Vagina (tissue), 2 donors: Measurements from ENCODE around the gene METTL1. TPM values are rescaled to one million over a fixed set of nuclear protein-coding genes. Genes with fewer than 3 reads are reported as not detected.

Experiments used
- DNase-seq, 2 donors: peaks; one replicate each; pipeline ENCODE4 v3.0.0-alpha.2; 2017; ENCODE audit errors: extremely low spot score in 2 of 2
- H3K27ac ChIP-seq: fragments of 200-600 bp; sonication (generic); one replicate; pipeline ENCODE4 v1.5.1; 2019
- H3K27me3 ChIP-seq: fragments of 200-600 bp; sonication (generic); one replicate; pipeline ENCODE4 v1.5.1; 2019
- H3K36me3 ChIP-seq, 2 donors: fragments of 200-600 bp; sonication (generic); one replicate each; pipeline ENCODE4 v1.5.1; 2017 to 2019
- H3K4me1 ChIP-seq: fragments of 200-600 bp; sonication (generic); one replicate; pipeline ENCODE4 v1.5.1; 2019
- H3K4me3 ChIP-seq, 2 donors: fragments of 200-600 bp; sonication (generic); 1 replicate in 1 of 2; 2 replicates in 1 of 2; pipeline ENCODE4 v1.5.1; 2016 to 2019
- H3K9me3 ChIP-seq: fragments of 200-600 bp; sonication (generic); one replicate; pipeline ENCODE4 v1.5.1; 2019
- POLR2A ChIP-seq, 2 donors: fragments of 450-650 bp; IDR thresholded peaks; one replicate each; pipeline ENCODE4 v1.6.1; 2017; ENCODE audit warnings: antibody characterized with exemption in 2 of 2, mild to moderate bottlenecking in 2 of 2, moderate library complexity in 2 of 2
- POLR2AphosphoS5 ChIP-seq, 2 donors: sonication (generic); formaldehyde crosslinking; IDR thresholded peaks; one replicate each; pipeline ENCODE4 v1.9.0; 2017; ENCODE audit warnings: antibody characterized with exemption in 2 of 2, mild to moderate bottlenecking in 2 of 2, low read depth in 1 of 2; ENCODE audit not compliant: insufficient read depth in 1 of 2
- intact Hi-C: fragments of 100-400 bp; cut with DNase I; formaldehyde crosslinking; loops from one replicate; pipeline ENCODE4 v1.15.1; 2023
- total RNA-seq: library from RNA; depleted of rRNA; stranded (reverse); fragments of >200 nt; gene quantifications from one replicate; pipeline ENCODE4 v1.2.3, GENCODE V29; 2016
- TF ChIP-seq, protein P1 (sequence below), 3 experiments: fragments of 450-650 bp in 2 of 3; fragments of 200-600 bp in 1 of 3; sonication (generic) in 1 of 3; IDR thresholded peaks; one replicate each; pipeline ENCODE4 v1.5.1; 2017 to 2019; ENCODE audit warnings: antibody characterized with exemption in 3 of 3, mild to moderate bottlenecking in 2 of 3, moderate library complexity in 2 of 3

Gene METTL1
- total RNA-seq, 1 donor from 2014 or later, result 10.8 TPM

GRCh38 chr12:57735952-57736740 is 35.8 kb downstream of the METTL1 start:
- Histone ChIP-seq H3K36me3 (no peaks in the 10 kb centered on the region), H3K9me3 (no peaks in the 10 kb centered on the region), H3K4me3 (peak overlapping the region in 1 of 2 donors; percentile 22), H3K4me1 (peaks cover 36% of the 10 kb centered on the region), H3K27ac (no peak overlapping the region), H3K27me3 (peaks cover 6% of the 10 kb centered on the region)
- TF ChIP-seq POLR2A (IDR thresholded peaks at IDR 0.05), result no peak
- TF ChIP-seq, protein P1, sequence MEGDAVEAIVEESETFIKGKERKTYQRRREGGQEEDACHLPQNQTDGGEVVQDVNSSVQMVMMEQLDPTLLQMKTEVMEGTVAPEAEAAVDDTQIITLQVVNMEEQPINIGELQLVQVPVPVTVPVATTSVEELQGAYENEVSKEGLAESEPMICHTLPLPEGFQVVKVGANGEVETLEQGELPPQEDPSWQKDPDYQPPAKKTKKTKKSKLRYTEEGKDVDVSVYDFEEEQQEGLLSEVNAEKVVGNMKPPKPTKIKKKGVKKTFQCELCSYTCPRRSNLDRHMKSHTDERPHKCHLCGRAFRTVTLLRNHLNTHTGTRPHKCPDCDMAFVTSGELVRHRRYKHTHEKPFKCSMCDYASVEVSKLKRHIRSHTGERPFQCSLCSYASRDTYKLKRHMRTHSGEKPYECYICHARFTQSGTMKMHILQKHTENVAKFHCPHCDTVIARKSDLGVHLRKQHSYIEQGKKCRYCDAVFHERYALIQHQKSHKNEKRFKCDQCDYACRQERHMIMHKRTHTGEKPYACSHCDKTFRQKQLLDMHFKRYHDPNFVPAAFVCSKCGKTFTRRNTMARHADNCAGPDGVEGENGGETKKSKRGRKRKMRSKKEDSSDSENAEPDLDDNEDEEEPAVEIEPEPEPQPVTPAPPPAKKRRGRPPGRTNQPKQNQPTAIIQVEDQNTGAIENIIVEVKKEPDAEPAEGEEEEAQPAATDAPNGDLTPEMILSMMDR (IDR thresholded peaks at IDR 0.05), result no peak
- no peak for TF ChIP-seq POLR2AphosphoS5 (IDR thresholded peaks at IDR 0.05; ENCODE audit: insufficient read depth in 1 of 2, low read depth in 1 of 2)
- intact Hi-C loops, result no loop called here
- DNase-seq, result no peak

- H3K4me3 ChIP-seq, result no peak overlapping the region
- TF ChIP-seq POLR2A (IDR thresholded peaks at IDR 0.05), result no peak
- TF ChIP-seq POLR2AphosphoS5 (IDR thresholded peaks at IDR 0.05; ENCODE audit: insufficient read depth in 1 of 2, low read depth in 1 of 2), result no peak
- TF ChIP-seq, protein P1 (IDR thresholded peaks at IDR 0.05), result no peak
Observed at GRCh38 chr12:57735198-57735855, 36.6 kb downstream of the METTL1 start.

DNA sequence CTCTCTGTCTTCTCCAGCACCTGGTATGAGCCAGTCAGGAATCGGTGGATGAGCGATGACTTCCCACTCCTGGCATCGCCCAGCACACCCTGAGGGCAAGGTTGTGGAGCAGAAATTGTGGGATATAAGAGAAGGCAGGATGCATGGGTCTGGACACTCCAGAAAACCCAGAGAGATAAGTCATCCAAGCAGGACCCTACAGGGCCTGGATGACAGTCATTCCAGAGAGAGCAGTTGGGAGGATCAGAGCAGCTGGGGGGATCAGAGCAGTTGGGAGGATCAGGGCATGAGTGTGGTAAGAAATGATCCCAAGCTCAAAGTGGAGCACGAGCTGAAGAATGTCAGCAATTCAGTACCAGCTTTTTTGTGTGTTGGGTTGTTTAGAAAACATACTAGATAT is 37.3 kb downstream of the METTL1 start:
- no peaks in the 10 kb centered on the region for H3K9me3 ChIP-seq
- no peak overlapping the region for H3K4me3 ChIP-seq
- H3K27me3 ChIP-seq, result peaks cover 6% of the 10 kb centered on the region

More at GRCh38 chr12:57735198-57735855, 36.6 kb downstream of the METTL1 start:
- no peak overlapping the region for H3K27ac ChIP-seq
- DNase-seq, result no peak
- no peaks in the 10 kb centered on the region for H3K36me3 ChIP-seq
- peaks cover 6% of the 10 kb centered on the region for H3K27me3 ChIP-seq
- intact Hi-C loops, result no loop called here
- no peaks in the 10 kb centered on the region for H3K9me3 ChIP-seq
- peaks cover 36% of the 10 kb centered on the region for H3K4me1 ChIP-seq

DNA sequence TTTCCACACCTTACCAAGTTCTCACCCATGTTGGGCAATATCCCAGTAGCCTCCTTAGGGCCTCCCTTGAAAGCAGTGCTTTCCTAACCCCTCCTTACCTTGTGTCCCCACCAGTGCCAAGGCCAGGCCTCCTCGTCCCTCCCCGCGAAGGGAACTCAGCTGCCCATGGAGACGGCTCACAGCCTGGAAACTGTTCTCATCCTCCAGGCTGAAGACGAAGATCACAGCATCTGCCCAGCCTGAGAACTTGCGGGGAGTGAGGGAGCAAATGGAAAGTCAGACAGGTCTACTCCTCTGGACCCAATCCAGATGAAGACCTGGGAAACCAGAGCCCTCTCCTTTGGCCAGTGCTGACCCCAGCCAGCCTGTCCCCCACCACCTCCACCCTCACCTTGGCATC is 38.0 kb downstream of the METTL1 start:
- Histone ChIP-seq H3K27ac (no peak overlapping the region), H3K36me3 (no peaks in the 10 kb centered on the region), H3K4me1 (peaks cover 34% of the 10 kb centered on the region), H3K27me3 (peaks cover 6% of the 10 kb centered on the region), H3K9me3 (no peaks in the 10 kb centered on the region), H3K4me3 (no peak overlapping the region)
- intact Hi-C loops, result no loop called here
- TF ChIP-seq POLR2AphosphoS5 (IDR thresholded peaks at IDR 0.05; ENCODE audit: insufficient read depth in 1 of 2, low read depth in 1 of 2) (no peak), POLR2A (IDR thresholded peaks at IDR 0.05) (no peak)
- TF ChIP-seq, protein P1 (IDR thresholded peaks at IDR 0.05), result no peak
- DNase-seq, result no peak

More for the DNA sequence above, 37.3 kb downstream of the METTL1 start:
- H3K36me3 ChIP-seq, result no peaks in the 10 kb centered on the region
- no peak for DNase-seq
- intact Hi-C loops, result no loop called here
- peaks cover 36% of the 10 kb centered on the region for H3K4me1 ChIP-seq
- TF ChIP-seq, protein P1 (IDR thresholded peaks at IDR 0.05), result no peak
- TF ChIP-seq POLR2AphosphoS5 (IDR thresholded peaks at IDR 0.05; ENCODE audit: insufficient read depth in 1 of 2, low read depth in 1 of 2) (no peak), POLR2A (IDR thresholded peaks at IDR 0.05) (no peak)
- no peak overlapping the region for H3K27ac ChIP-seq
